Esophagus muscularis mucosa (tissue), 4 donors: ENCODE results near the gene C19orf47. TPM values are rescaled to one million over a fixed set of nuclear protein-coding genes. Genes with fewer than 3 reads are reported as not detected.

ENCODE experiments used
- DNase-seq: peaks from one replicate; pipeline ENCODE4 v3.0.0-alpha.2; 2017; ENCODE audit errors: extremely low spot score
- H3K27ac ChIP-seq, 4 donors: fragments of 200-600 bp; sonication (generic); replicated peaks in 1 of 4; 1 replicate in 3 of 4; 2 replicates in 1 of 4; pipeline ENCODE4 v1.5.1; 2016 to 2019; ENCODE audit warnings: mild to moderate bottlenecking in 1 of 4
- H3K27me3 ChIP-seq, 4 donors: fragments of 200-600 bp; sonication (generic); one replicate each; pipeline versions ENCODE4 v1.5.1 to v1.6.0; 2016 to 2019
- H3K36me3 ChIP-seq, 4 donors: fragments of 200-600 bp; sonication (generic); one replicate each; pipeline ENCODE4 v1.5.1; 2016 to 2019
- H3K4me1 ChIP-seq, 4 donors: fragments of 200-600 bp; sonication (generic); one replicate each; pipeline ENCODE4 v1.5.1; 2016 to 2019
- H3K4me3 ChIP-seq, 4 donors: fragments of 200-600 bp; sonication (generic); 1 replicate in 2 of 4; 2 replicates in 2 of 4; pipeline ENCODE4 v1.5.1; 2016 to 2019; ENCODE audit warnings: mild to moderate bottlenecking in 4 of 4, moderate library complexity in 1 of 4
- H3K9me3 ChIP-seq, 4 donors: fragments of 200-600 bp; sonication (generic); 1 replicate in 3 of 4; 2 replicates in 1 of 4; pipeline ENCODE4 v1.5.1; 2016 to 2019
- EP300 ChIP-seq: sonication (generic); formaldehyde crosslinking; IDR thresholded peaks from one replicate; pipeline ENCODE4 v1.6.1; 2017; ENCODE audit warnings: antibody characterized with exemption
- POLR2A ChIP-seq: fragments of 450-650 bp; IDR thresholded peaks from one replicate; pipeline ENCODE4 v1.6.1; 2017; ENCODE audit warnings: antibody characterized with exemption, moderate library complexity, mild to moderate bottlenecking, low read depth
- POLR2AphosphoS5 ChIP-seq, 2 donors: sonication (generic); formaldehyde crosslinking; IDR thresholded peaks; one replicate each; pipeline ENCODE4 v1.6.1; 2017; ENCODE audit warnings: antibody characterized with exemption in 2 of 2
- WGBS: methylation state at CpG from one replicate; pipeline ENCODE4 v1.1.5; 2018; 5-methylcytosine and 5-hydroxymethylcytosine counted together
- intact Hi-C: fragments of 100-400 bp; cut with DNase I; formaldehyde crosslinking; loops from one replicate; pipeline ENCODE4 v1.15.1; 2023
- total RNA-seq, 4 donors: library from RNA; depleted of rRNA; stranded (reverse); fragments of >200 nt; gene quantifications; one replicate each; pipeline versions ENCODE4 v1.1.0 to v1.2.1, GENCODE V29; 2016
- TF ChIP-seq, protein P1 (sequence below), 3 experiments: fragments of 200-600 bp in 2 of 3; fragments of 450-650 bp in 1 of 3; sonication (generic) in 2 of 3; IDR thresholded peaks; one replicate each; pipeline ENCODE4 v1.5.1; 2017 to 2019; ENCODE audit warnings: antibody characterized with exemption in 3 of 3, mild to moderate bottlenecking in 2 of 3, moderate library complexity in 1 of 3

Gene C19orf47
- total RNA-seq, 4 donors from 2014 or later: 17.9 to 42.6 (median 26.8) TPM

DNA sequence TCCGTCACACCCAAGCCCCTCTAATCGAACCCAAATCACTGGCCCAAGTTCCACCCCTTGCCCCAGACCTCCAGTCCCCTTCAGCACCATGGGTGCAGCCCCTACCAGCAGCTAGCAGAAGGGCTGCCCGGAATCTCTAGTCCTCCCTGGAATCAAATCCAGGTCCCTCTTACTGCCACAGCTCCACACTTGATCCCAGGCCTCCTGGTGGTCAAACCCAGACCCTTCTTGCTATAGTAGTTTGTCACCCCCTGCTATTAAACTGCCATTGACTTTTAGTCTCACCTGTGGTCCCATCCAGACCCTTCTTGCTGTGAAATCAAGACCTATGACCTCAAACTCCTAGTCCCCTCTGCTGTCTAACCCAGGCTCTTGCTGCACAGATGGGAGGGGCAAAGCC, 33.1 kb upstream of the C19orf47 start:
- no peak for TF ChIP-seq POLR2AphosphoS5 (IDR thresholded peaks at IDR 0.05)
- H3K27ac ChIP-seq: no peak overlapping the region
- no peaks in the 10 kb centered on the region for H3K4me1 ChIP-seq
- peaks cover 16 to 49% (median 42%) of the 10 kb centered on the region in 4 donors for H3K36me3 ChIP-seq
- no peak overlapping the region for H3K4me3 ChIP-seq
- intact Hi-C loops: no loop called here
- 100% methylated on average over 2 of the region's 3 CpGs for WGBS
- H3K27me3 ChIP-seq: no peaks in the 10 kb centered on the region
- DNase-seq: no peak
- no peaks in the 10 kb centered on the region for H3K9me3 ChIP-seq

DNA sequence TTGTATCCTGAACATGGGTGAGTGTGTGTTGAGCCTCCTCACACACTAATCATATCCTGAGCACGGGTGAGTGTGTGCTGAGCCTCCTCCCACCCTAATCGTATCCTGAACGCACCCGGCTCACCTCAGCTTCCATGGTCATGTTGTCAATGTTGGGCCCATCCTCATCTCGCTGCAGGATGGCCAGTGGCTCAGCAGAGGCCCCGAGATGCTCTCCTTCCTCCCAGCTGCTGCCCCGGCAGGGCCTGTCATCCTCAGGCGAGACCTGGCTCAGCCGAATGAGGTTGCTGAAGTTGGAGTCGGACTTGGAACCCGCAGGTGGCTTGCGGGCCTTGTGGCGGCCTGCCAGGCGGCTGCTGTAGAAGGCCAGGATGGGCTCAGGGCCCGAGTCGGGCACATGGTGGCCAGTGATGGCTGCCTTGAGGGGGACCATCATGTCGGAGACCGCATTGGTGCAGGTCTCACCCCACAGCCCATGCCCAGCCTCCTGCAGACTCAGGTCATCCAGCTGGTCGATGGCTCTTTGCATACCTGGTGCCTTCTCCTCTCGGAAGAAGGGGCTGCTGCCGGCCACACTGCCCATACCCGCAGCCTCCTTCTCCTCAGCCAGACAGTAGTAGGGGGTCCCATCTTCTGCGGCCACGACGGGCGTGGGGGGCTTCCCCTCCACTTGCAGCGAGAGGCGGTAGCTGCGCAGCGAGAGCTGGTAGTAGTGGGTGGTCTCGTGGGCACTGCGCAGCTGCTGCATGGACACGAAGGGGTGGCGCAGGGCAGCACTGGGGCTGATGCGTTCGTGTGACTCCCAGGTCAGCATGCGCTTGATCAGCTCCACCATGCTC, 32.2 kb upstream of the C19orf47 start:
- H3K36me3 ChIP-seq: peaks cover 17 to 58% (median 51%) of the 10 kb centered on the region in 4 donors
- WGBS: 88% methylated on average over 25 of the region's 37 CpGs
- intact Hi-C loops: no loop called here

DNA sequence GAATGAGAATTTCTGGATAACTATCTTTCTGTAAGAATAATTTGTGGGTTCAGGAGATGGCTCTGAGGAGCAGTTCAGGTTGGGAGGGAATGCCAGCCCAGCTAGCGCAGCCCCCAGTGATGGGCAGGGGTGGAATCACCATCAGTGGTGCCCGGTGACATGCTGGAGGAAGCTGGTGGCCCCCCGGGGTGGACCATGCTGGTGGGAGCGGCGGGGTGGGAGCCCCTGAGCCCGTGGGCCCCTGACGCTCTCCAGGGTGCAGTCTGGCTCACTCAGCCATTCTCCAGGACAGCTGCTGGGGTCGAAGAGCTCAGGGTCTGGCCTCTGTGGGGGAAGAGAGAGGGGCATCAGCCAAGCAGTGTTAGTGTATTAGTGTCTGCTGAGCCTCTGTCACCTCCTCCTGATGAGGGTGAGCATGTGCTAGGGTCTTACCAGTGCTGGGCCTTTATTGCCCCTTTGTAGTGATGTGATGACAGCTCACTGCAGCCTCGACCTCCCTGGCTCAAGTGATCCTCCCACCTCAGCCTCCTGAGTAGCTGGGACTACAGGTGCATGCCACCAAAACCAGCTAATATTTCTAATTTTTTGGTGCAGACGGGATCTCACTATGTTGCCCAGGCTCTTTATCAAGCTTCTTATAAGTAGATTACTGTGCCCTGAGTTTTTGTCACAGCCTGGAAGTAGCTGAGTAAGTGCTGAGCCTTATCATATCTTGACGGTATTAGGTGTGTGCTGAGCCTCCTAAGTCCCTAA, 31.4 kb upstream of the C19orf47 start:
- no peaks in the 10 kb centered on the region for H3K4me1 ChIP-seq
- 76% methylated on average over 10 of the region's 11 CpGs for WGBS
- H3K4me3 ChIP-seq: no peak overlapping the region
- no peaks in the 10 kb centered on the region for H3K9me3 ChIP-seq
- no peak for DNase-seq
- intact Hi-C loops: no loop called here
- TF ChIP-seq POLR2AphosphoS5 (IDR thresholded peaks at IDR 0.05) (no peak), POLR2A (no peak), EP300 (no peak)
- TF ChIP-seq, protein P1, sequence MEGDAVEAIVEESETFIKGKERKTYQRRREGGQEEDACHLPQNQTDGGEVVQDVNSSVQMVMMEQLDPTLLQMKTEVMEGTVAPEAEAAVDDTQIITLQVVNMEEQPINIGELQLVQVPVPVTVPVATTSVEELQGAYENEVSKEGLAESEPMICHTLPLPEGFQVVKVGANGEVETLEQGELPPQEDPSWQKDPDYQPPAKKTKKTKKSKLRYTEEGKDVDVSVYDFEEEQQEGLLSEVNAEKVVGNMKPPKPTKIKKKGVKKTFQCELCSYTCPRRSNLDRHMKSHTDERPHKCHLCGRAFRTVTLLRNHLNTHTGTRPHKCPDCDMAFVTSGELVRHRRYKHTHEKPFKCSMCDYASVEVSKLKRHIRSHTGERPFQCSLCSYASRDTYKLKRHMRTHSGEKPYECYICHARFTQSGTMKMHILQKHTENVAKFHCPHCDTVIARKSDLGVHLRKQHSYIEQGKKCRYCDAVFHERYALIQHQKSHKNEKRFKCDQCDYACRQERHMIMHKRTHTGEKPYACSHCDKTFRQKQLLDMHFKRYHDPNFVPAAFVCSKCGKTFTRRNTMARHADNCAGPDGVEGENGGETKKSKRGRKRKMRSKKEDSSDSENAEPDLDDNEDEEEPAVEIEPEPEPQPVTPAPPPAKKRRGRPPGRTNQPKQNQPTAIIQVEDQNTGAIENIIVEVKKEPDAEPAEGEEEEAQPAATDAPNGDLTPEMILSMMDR (IDR thresholded peaks at IDR 0.05): no peak
- H3K36me3 ChIP-seq: peaks cover 17 to 66% (median 59%) of the 10 kb centered on the region in 4 donors
- no peak overlapping the region for H3K27ac ChIP-seq
- no peaks in the 10 kb centered on the region for H3K27me3 ChIP-seq

More for the DNA sequence above, 32.2 kb upstream of the C19orf47 start:
- no peaks in the 10 kb centered on the region for H3K27me3 ChIP-seq
- TF ChIP-seq, protein P1 (IDR thresholded peaks at IDR 0.05): no peak
- TF ChIP-seq EP300 (no peak), POLR2AphosphoS5 (IDR thresholded peaks at IDR 0.05) (no peak), POLR2A (no peak)
- no peaks in the 10 kb centered on the region for H3K4me1 ChIP-seq
- no peak for DNase-seq
- H3K27ac ChIP-seq: no peak overlapping the region
- H3K9me3 ChIP-seq: no peaks in the 10 kb centered on the region
- no peak overlapping the region for H3K4me3 ChIP-seq

DNA sequence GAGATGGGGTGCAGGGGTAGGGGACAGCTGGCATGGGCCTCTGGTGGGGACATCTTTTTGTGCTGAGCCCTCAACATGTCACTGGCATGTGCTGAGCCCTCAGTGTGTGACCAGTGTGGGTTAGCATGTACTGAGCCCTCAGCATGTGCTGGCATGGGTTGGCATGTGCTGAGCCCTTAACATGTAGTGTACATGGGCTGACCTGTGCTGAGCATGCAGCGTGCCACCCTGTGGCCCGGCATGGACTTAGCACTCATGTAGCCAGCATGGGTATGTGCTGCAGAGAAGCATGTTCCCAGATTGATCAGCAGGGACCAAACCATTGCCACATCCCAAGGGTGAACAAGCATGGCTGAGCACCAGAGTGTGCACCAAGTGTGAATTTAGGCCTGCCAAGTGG, 30.3 kb upstream of the C19orf47 start:
- H3K27me3 ChIP-seq: no peaks in the 10 kb centered on the region
- H3K9me3 ChIP-seq: no peaks in the 10 kb centered on the region
- no peaks in the 10 kb centered on the region for H3K4me1 ChIP-seq
- no peak for TF ChIP-seq POLR2A
- TF ChIP-seq POLR2AphosphoS5 (IDR thresholded peaks at IDR 0.05): no peak
- TF ChIP-seq EP300: no peak
- TF ChIP-seq, protein P1 (IDR thresholded peaks at IDR 0.05): no peak
- intact Hi-C loops: no loop called here
- DNase-seq: no peak
- WGBS: 100% methylated on average over 2 of the region's 2 CpGs
- no peak overlapping the region for H3K27ac ChIP-seq
- peaks cover 17 to 77% (median 70%) of the 10 kb centered on the region in 4 donors for H3K36me3 ChIP-seq
- no peak overlapping the region for H3K4me3 ChIP-seq

DNA sequence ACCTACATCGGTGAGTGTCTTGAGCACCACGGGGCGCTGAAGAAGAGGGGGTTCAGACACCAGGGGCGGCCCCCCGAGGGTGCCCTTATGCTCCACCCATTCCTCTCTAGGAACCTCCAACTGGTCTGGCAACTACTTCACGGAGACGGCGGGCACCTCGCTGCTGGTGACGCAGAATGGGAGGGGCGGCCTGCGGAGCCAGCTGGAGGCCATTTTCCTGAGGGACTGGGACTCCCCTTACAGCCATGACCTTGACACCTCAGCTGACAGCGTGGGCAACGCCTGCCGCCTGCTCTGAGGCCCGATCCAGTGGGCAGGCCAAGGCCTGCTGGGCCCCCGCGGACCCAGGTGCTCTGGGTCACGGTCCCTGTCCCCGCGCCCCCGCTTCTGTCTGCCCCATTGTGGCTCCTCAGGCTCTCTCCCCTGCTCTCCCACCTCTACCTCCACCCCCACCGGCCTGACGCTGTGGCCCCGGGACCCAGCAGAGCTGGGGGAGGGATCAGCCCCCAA, 29.7 kb upstream of the C19orf47 start:
- H3K4me3 ChIP-seq: no peak overlapping the region
- TF ChIP-seq POLR2AphosphoS5 (IDR thresholded peaks at IDR 0.05) (no peak), EP300 (no peak), POLR2A (no peak)
- TF ChIP-seq, protein P1 (IDR thresholded peaks at IDR 0.05): no peak
- no peak overlapping the region for H3K27ac ChIP-seq
- H3K4me1 ChIP-seq: no peaks in the 10 kb centered on the region
- 86% methylated on average over 8 of the region's 25 CpGs for WGBS
- H3K36me3 ChIP-seq: peaks cover 20 to 83% (median 76%) of the 10 kb centered on the region in 4 donors
- no peaks in the 10 kb centered on the region for H3K27me3 ChIP-seq
- intact Hi-C loops: no loop called here
- H3K9me3 ChIP-seq: no peaks in the 10 kb centered on the region
- DNase-seq: no peak
